Epithelial cell of esophagus (primary cell): ENCODE measurements around the gene CCDC85C.

ENCODE experiments used
- DNase-seq: peaks from one replicate; pipeline ENCODE4 v3.0.0; 2010; ENCODE audit warnings: low read depth
- H3K4me3 ChIP-seq: 2 replicates; pipeline ENCODE4 v1.5.1; 2011; ENCODE audit warnings: mild to moderate bottlenecking, low read length, control low read depth
- CTCF ChIP-seq: IDR thresholded peaks from 2 replicates; pipeline ENCODE4 v1.5.1; 2011; ENCODE audit warnings: low read depth, mild to moderate bottlenecking, low read length, control low read depth, inconsistent platforms; ENCODE audit not compliant: insufficient read depth; ENCODE audit errors: missing control alignments

Gene CCDC85C

GRCh38 chr14:99604766-99605298, 825 bp upstream of the CCDC85C start:
- no peak for TF ChIP-seq CTCF
- DNase-seq: peak; percentile 32
- peak overlapping the region; percentile 75 for H3K4me3 ChIP-seq

DNA sequence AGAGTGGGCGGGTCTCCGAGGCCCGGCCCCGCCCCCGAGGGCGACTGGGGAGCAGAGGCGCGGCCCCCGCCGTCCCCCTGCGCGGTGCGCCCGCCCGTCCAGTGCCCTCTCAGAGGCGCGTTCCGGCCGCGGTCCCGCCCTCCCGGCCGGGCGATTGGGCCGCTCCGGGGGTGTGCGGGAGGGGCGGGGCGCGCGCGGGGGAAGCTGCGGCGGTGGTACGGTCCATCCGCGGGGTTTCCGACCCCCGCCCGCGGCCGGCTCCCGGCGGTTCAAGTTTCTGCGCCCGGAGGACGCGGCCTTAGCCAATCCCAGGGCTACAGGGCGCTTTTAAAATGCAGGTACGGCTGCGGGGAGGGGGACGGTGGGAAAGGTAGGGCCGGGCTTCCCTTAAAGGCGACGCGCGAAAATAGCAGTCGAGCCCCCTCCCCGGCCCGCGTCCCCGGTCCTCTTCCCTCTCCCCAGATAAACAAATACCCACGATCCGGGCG, 315 bp upstream of the CCDC85C start:
- peak; percentile 97 for DNase-seq
- H3K4me3 ChIP-seq: peak overlapping the region; percentile 75
- no peak for TF ChIP-seq CTCF

DNA sequence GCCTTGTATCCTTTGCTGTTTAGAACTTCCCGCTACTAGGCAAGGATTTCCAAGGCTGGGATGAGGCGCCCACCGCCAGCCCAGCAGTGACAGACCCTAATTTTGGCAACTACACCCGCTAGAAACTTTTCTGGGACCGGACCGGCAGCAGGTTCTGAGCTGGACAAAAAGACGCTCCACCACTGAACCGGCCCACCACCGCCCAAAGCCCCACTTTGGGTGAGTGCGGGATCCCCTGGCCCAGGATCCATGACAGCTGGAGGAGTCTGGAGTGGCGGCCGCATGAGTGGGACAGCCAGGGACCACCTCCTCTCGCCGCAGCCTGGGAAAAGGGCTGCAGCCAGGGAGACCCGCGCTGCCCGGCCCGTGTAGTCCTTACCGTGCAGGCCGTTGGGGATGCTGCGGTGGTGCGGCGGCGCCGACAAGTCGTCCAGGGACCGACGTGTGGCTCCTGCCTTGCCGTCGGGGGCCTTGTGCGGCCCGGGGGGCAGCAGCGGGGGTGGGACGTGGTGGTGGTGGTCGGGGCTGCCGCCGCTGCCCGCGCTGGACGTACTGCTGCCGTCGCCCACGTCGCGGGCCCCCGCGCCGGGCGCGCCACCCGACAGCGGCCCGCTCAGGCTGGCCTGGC, 1.1 kb downstream of the CCDC85C start:
- H3K4me3 ChIP-seq: peak overlapping the region; percentile 65
- DNase-seq: no peak
- no peak for TF ChIP-seq CTCF

DNA sequence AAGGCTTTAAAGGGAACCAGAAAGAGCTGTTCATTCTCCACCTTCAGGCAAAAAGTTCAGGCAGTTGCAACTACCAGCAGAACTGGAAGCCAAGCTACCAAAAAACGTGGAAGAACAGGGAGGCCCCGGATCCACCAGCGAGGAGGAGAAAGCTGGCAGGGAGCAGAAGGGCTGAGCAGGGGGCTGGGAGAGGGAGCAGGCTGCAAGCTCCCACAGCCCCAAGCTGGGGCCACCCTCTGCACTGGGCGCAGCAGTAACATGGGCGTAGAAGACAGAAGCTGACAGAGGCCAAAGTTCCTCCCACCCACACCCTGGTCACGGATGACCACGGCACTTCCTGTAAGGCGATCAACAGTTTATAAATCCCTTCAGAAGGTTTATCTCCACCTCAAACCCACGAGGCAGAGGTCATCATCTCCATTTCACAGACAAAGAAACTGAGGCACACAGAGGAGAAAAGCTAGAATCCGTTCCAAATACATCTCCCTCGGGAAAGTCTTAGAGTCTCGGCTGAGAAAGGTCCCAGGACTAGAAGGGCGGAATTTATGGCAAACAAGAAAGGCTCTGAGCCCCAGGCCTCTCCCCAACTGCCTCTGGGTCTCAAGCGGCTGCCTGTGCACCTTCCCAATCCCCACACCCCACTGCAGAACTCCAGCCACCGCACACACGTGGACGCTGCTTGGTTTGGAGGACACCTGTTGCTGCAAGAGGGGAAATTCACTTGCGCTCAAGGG, 1.8 kb downstream of the CCDC85C start:
- no peak for TF ChIP-seq CTCF
- peak; percentile 41 for DNase-seq

GRCh38 chr14:99601361-99601831, 2.6 kb downstream of the CCDC85C start:
- no peak for TF ChIP-seq CTCF
- no peak for DNase-seq
- peak overlapping the region; percentile 65 for H3K4me3 ChIP-seq

More for the DNA sequence above, 1.8 kb downstream of the CCDC85C start:
- H3K4me3 ChIP-seq: peak overlapping the region; percentile 65

GRCh38 chr14:99600232-99600888, 3.6 kb downstream of the CCDC85C start:
- H3K4me3 ChIP-seq: no peak overlapping the region
- no peak for DNase-seq
- TF ChIP-seq CTCF: no peak
